ENCODE results near the gene CDH4.
"Not testable (repeated sequence)": the region's sequence is repeated elsewhere in the genome, so short reads cannot be mapped to it uniquely, and the experiment has no call there.

Gene CDH4

DNA sequence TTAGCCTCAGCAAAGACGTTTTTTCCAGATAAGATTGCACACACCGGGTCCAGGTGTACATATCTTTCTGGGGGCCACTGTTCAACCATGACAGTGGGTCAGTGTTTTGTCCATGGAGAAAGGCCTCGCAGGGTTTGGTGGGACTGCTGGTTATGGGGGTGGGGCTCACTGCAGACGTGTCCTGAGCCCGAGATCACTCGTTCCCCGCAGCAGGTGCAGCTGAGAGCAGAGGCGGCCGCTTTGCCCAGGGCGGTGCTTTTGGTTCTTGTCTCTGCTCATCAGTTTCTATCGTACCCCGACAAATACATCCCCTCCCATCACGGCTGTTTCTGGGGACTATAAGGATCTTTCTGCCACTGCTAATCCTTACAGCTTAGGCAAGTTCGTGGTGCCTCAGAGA lies 166.9 kb downstream of the CDH4 start:
- DNase-seq (ENCODE audit: low spot score): no peak

DNA sequence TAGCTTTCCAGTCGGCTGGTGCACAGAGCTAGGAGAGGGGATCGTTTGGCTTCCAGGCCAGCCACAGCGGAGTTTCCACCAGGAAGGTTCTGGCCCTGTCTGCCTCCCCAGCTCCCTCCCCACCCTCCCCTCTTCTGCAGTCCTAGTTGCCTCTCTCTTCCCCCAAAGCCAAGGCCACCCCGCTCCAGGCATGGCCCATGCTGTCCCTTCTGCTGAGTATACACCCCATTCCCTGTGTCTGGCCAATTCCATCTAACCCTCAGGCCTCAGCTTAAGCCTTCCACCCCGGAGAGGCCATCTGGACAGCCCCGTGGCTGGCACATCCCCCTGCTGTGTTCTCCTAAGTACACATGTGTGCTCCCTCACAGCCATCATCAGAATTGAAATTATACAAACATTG lies 167.4 kb downstream of the CDH4 start:
- no peak for DNase-seq (ENCODE audit: low spot score)

DNA sequence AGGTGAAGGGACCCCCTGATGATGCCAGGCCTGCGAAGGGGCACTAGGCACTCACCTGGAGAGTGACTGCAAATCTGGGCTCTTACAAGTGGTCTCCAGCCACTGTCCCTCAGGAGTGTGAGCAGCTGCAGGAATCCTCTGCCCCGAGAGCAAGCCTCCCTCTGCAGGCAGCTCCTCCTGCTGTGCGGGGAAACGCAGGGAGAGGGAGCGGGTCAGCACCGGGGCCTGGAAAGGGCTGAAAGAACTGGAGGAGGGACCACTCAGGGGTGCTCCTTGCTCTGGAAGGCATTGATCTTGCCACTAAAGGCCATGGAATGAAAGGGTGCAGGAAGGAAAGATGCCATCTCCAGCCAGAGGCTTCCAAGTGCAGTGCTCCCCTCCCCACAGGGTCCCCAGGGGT lies 168.0 kb downstream of the CDH4 start:
- DNase-seq (ENCODE audit: low spot score): no peak

DNA sequence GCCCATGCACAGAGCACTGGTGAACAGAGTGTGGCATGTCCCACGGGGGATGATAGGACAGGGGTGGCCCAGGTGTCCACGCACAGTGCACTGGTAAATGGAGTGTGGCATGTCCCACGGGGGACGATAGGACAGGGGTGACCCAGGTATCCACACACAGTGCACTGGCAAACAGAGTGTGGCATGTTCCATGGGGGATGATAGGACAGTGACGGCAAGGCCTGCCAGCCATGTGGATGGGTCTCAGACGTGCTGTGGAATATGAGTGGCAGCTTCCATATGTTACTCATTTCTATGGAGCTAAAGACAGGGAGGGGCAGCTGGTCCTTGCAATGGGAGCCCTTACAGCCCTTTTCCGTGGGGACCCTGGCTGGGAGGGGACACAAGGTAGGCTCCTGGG lies 168.7 kb downstream of the CDH4 start:
- no peak for DNase-seq (ENCODE audit: low spot score)

DNA sequence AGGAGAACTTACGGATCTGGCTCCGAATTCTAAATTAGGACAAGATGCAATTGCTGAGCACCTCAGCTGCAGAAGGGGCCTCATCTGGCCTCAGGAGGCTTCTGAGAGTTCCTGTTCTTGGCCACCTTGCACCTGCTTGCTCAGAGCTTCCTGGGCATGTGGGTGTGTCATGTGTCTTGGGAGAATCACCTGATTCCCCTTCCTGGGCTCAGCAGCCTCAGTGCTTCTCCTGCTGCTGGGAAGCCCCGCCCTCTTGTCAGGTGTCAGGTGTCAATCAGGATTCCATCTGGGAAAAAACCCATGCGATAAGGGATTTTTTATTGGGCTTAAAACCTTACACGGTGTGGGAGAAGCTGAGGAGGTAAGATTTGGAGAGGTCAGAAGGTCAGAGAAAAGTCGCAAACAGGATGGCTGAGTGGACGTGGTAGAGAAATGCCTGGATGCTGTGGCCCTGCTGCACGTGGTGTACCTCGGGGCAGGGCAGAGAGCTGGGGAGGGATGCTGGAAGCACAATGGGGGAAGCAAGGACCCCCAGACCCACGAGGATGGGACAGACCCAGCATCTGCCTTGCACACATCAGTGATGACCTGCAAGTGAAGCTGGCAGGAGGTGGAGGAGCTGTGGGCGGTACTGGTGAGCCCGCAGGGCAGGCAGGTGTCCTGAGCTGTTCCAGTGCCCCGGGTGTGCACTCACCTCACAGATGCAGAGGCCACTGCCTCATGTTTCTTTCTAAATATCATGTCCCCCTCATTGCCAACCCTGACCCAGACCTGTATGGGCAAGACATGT lies 170.8 kb downstream of the CDH4 start:
- no peak for DNase-seq (ENCODE audit: low spot score)

DNA sequence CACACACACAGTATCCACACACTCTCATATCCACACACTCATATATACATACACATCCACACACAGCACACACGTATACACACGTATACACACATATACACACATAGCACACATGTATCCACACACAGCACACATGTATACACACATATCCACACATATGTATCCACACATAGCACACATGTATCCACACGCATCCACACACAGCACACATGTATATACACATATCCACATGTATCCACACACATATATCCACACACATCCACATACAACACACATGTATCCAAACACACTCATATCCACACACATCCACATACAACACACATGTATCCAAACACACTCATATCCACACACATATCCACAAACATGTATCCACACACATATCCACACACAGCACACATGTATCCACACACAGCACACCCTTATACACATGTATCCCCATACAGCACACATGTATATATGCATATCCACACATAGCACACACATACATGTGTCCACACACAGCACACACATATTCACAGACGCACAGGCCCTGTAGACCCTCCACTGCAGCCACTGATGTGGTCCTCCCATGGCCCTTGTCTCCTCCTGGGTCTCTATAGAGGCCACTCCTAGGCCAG lies 172.1 kb downstream of the CDH4 start:
- no peak for DNase-seq (ENCODE audit: low spot score)

DNA sequence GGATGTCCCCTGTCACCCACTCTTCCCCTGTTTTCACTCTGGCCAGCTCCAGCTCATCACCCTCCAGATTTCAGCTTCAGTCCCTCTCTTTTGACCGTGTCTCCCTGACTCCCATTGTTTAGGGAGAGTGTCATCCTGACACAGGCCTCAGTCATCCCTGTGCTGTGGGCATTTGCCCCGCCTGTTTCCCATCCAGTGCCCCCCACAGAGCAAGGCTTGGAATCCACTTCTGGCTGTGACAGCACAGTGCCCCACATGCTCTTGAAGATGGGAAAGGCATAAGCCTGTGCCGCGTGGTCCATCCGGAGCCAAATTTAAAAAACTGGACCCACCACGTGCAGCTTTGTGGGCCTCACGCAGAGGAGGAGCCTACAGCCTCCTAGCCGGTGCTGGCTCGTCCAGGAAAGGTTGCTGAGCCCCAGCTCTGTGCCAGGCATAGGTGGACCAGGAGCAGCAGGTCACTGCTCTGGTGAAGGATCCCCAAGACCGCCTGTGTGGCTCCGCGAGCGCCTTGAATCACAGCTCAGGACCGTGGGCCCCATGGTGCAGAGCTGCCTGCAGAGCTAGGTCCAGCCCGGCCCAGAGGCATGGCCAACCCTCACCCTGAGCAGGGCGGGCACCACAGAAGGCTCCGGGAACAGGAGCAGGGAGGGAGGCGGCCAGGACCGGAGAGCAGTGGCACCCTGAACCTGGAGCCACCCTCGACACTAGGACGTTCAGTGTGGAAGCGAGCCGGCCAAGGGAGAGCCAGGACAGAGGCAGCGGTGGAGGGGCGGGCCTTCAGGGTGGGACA lies 172.8 kb downstream of the CDH4 start:
- DNase-seq (ENCODE audit: low spot score): no peak

DNA sequence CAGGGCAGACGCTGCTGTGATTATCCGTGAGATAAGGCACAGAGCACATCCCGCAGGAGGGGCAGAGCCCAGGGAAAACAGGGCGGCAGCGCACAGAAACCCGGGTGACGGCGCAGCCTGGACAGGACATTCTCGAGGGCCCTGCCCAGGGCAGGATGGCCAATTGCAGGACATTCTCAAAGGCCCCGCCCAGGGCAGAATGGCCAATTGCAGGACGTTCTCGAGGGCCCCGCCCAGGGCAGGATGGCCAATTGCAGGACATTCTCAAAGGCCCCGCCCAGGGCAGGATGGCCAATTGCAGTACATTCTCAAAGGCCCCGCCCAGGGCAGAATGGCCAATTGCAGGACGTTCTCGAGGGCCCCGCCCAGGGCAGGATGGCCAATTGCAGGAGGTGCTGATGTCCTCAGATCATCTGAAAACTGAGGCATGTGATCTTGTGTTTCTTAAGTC lies 173.5 kb downstream of the CDH4 start:
- DNase-seq (ENCODE audit: low spot score): not testable (repeated sequence)

DNA sequence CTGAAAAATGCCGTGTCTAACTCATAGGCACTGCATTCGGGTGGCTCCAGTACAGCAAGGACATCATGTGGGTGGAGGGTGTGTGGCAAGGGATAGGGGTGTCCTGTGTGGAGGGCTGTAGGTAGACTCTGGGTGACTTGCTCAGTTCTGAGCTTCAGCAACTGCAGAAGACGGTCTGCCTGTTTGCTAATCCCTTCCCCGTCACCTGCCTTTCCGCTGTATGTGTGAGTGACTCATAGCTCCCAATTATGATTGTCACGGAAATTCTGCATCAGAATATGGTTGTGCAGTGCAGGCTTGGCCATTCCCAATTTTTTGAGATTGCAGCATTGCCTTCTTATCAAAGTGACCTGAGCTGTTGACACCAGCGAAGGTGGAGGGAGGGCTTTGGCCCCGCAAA lies 174.3 kb downstream of the CDH4 start:
- DNase-seq (ENCODE audit: low spot score): peak; percentile 43

DNA sequence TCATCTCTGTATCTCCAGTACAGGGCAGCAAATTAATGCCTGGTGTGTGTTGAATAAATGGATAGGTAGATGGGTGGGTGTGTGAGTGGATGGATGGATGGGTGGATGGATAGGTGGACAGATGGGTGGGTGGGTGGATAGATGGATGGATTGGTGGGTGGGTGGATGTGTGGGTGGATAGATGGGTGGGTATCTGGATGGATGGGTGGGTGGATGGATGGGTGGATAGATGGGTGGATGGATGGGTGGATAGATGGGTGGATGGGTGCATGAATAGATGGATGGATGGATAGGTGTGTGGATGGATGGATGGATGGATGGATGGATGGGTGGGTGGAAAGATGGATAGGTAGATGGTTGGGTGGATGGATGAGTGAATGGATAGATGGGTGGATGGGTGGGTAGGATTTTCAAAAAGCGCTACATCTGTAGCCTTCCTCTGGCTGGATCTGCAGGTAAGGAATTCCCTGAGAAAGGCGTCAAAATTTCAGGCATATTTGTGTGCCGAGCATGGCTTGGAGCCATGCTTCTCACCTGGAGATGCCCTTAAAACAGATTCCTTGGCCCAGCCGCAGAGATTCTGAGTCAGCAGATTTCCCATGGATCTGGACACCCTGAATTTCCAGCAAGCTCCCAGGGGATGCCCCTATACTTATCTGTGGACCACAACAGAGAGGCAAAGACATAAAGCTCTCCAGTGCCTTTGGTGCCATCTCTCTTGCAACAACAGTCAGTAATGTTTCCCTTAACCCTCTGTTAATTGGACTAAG lies 177.6 kb downstream of the CDH4 start:
- no peak for DNase-seq (ENCODE audit: low spot score)

DNA sequence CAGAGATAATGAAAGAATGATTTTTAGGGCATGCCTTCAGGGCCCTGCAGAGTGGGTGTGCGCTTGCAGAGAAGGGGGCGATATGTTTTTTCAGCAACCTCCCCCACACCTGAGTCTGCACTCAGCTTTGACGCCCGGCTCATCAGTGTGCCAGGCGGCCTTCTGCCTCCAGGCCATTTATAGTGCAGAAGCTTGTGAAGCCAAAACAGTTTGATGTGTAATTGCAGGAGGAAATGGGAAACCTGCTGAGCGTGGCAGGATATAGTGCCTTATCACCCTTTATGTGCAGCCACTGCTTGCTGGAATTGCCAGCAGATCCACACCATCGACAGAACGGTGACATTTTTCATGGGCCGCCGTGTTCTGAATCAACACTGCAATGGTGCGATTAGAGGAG lies 178.2 kb downstream of the CDH4 start:
- DNase-seq (ENCODE audit: low spot score): no peak

DNA sequence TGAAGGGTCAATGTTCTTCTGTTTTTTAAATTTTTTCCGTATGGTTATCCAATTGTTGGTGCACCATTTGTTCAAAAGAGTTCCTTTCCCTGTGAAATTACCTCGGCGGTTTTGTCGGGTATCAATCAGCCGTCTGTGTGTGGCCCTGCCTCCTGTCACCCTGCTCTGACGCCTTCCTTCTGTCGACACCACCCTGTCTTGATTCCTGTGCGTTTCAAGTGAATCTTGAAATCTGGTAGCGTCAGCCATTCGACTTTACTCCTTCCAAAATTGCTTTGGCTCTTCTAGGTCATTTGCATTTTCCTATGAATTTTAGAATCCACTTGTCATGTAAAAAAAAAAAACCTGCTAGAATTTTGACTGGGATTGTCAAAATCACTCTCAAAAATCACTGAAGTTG lies 181.1 kb downstream of the CDH4 start:
- no peak for DNase-seq (ENCODE audit: low spot score)

DNA sequence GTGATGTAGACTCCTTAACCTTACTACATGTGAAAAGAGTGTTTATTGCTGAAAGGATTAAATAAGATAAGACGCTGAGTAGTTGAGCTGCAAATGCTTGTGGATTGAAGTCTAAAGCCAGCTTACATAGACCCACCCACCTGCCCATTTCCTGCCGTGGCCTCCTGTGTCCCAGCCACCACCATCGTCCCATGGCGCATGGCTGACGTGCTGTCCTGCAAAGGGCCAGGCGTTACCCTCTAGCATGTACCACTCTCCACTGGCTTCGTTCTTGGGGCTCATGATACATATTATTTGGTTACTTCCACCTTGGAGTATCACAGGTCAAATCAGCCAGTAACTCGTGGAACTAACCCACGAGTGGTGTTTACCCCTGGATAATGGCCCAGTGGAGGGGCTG lies 181.8 kb downstream of the CDH4 start:
- no peak for DNase-seq (ENCODE audit: low spot score)

DNA sequence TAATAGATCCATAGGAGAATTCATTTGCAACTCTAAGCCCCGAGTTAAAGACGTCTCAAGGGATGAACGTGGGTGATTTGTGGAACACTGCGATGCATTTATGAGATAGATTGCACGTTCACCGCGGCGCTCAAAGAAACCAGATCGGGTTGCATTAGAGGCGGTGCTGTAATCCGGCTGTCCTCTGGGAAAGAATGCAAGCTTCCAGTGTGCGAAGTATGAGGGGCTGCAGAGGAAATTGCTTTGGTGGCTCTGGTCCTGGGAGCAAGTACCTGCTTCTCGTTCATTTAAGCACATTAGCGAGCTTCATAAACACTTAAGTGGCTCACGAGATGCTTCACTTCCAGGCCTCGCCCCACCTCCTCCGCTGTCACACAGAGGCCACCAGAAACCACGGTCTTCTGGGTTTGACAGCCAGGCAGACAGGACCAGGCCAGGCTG lies 182.3 kb downstream of the CDH4 start:
- DNase-seq (ENCODE audit: low spot score): no peak

DNA sequence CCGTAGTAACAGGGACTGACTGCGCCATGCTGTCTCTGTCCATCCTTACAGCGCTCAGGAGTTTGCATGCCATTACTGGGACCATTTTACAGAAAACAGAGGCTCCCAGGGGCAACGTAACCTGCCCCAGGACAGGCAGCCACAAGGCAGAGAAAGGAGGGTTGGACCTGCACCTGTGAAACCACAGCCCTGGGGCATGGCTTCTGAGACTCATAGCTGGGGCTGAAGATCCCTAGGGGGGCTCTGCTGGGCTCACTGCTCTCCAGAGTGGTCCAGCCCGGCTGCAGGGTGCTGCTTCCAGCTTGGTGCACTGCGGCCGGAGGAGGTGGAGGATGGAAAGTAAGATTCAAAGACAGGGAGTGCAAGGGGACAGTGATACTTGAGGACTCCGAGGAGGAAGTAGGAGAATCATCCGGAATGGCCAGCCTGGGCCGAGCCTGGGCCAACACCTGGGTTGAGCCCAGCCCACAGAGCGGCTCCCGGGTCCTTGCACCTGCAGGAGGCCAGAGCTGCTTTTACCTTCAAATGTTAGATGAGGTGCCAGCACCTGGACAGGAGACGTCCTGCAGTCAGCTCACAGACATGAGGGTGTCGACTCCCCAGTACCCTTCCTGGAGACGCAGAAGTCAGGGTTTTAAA lies 183.2 kb downstream of the CDH4 start:
- no peak for DNase-seq (ENCODE audit: low spot score)

DNA sequence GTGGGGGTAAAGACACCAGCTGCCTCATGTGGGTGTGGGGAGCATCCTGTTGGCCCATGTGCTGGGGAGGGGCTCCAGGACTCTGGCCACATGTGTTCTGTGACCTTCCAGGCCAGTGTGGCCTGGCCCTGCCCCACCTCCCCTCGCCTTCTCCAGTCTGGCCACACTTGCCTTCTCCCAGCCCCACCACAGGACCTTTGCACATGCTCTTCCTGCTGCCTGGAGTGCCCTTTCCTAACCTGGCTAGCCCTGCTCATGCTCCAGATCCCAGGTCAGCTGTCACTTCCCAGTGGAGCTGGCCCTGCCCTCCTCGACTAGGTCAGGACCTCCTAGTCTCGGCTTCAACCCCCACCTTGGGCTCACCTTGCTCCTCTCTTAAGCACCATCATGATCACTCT lies 183.8 kb downstream of the CDH4 start:
- no peak for DNase-seq (ENCODE audit: low spot score)

DNA sequence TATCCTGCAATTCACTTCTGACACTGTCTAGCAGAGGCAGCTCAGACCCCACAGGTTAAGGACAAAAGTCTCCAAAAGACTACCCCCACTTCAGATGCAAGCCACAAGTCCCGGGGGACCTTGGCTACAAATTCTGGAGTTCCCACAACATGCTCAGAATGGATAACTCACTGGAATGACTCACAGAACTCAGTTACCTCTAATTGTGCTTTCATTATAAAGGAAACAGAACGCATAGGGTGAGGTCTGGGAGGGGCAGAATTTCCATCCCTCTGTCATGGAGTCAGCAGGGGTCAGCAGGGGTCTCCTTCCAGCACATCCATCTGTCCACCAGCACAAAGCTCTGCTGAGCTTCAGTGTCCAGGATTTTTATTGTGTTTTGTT lies 184.2 kb downstream of the CDH4 start:
- DNase-seq (ENCODE audit: low spot score): no peak

DNA sequence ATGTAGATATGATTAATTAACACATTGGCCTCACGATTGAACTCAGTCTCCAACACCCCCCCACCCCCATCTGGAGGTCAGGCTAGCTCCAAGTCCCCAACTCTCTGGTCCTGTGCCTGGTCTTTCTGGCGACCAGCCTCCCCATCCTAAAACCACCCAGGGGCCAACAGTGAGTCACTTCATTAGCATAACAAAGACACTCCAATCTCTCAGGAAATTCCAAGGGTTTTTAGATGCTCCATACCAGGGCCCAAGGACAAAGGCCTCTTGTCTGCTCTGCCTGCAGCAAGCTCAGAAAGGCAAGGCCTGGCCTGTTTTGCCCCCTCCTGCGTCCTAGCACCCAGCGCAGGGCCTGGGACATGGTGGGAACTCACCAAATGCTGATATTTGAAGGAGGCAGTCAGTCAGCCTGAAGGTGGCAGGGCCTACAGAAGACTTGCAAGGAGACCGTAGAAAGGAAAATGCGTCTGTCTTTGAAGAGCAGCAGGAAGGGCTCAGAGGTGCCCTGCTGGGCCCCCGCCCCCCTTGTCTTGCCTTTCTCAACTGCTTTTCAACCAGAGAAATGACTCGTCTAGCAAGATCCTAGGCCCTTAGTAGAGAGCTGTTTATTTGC lies 184.7 kb downstream of the CDH4 start:
- DNase-seq (ENCODE audit: low spot score): no peak

DNA sequence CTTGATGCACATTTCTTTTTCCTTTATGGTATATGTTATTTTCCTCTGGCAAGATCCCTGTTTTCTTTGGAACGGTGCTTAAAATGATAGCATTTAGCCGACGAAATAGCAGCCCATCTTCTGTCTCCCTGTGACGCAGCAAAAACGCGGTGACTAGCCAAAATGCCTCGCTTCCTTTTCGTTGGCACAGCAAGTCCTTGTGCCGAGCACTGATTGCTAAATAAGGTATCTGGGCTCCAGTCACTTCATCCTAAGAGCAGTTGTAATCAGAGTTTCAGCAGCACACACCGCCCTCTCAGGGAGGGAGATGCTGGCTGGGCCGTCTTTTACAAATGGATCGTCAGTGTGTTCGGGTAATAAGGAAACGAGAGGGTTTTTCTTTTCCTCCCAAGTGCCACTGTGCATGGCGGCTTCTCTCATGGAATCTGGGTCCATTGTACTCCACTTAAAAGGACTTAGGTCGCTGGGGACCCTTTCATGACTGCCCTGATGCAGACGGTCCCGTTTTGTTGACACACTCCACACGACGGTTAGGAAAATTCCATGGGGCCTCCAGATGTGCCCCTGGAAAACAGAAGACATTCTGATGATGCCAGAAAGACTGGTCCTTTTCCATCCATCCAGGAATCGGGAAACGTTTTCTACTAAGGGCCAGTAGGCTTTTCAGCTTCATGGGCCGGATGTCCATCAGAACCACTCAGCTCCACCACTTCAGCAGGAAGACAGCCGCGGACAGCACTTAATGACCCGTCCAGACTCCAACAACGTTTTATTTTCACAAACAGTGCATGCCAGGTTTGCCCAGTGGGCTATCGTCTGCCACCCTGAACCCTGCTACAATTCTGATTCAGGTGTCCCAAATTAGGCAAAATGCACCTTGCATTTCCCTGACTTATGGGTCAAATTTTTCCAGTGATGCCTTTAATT lies 185.5 kb downstream of the CDH4 start:
- no peak for DNase-seq (ENCODE audit: low spot score)

DNA sequence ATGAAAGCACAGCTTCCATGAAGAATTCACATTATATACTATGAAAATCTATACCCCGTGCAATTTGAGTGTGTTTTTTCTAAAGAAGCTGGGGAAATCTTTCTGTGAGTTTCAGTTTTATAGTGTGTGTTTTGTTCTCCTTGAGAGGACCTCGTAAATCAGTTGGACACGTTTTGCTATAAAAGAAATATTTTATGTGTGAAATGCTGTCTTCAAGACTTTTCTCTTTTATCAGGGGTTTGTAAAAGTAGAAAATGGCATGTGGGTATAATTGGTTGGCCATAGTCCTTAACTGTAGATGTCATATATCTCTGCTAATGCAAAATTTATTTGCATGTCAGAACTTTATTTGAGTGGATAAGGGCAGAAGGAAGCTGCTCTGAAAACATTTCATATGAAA lies 186.2 kb downstream of the CDH4 start:
- no peak for DNase-seq (ENCODE audit: low spot score)
